Adrenal gland (tissue), 12 donors: ENCODE data around the gene UPK1B. TPM values are rescaled to one million over a fixed set of nuclear protein-coding genes. Genes with fewer than 3 reads are reported as not detected.

Source experiments
- DNase-seq, 7 donors: peaks; one replicate each; pipeline ENCODE4 v3.0.0-alpha.2; 2019 to 2020
- H3K27ac ChIP-seq, 5 donors: fragments of 200-600 bp; sonication (generic) in 4 of 5; 1 replicate in 3 of 5; 2 replicates in 2 of 5; pipeline versions ENCODE4 v1.5.1 to v1.8.0; 2016 to 2020; ENCODE audit warnings: mild to moderate bottlenecking in 1 of 5
- H3K27me3 ChIP-seq: fragments of 200-600 bp; 2 replicates; pipeline ENCODE4 v1.8.0; 2021
- H3K36me3 ChIP-seq, 2 donors: fragments of 200-600 bp; replicated peaks in 1 of 2; 1 replicate in 1 of 2; 2 replicates in 1 of 2; pipeline versions ENCODE4 v1.5.1 to v1.8.0; 2018 to 2022
- H3K4me1 ChIP-seq, 2 donors: fragments of 200-600 bp; replicated peaks in 1 of 2; 1 replicate in 1 of 2; 2 replicates in 1 of 2; pipeline versions ENCODE4 v1.5.1 to v1.8.0; 2018 to 2021
- H3K4me3 ChIP-seq, 4 donors: fragments of 200-600 bp; sonication (generic) in 3 of 4; one replicate each; pipeline ENCODE4 v1.5.1; 2016 to 2018
- H3K9me3 ChIP-seq, 3 donors: fragments of 200-600 bp; sonication (generic) in 1 of 3; replicated peaks in 1 of 3; 1 replicate in 2 of 3; 2 replicates in 1 of 3; pipeline versions ENCODE4 v1.5.1 to v1.8.0; 2016 to 2021
- POLR2A ChIP-seq, 2 donors: fragments of 450-650 bp; IDR thresholded peaks; one replicate each; pipeline ENCODE4 v1.6.1; 2017; ENCODE audit warnings: antibody characterized with exemption in 2 of 2, mild to moderate bottlenecking in 2 of 2, moderate library complexity in 1 of 2
- WGBS, 4 donors: extraction: QIAGEN DNeasy Blood & Tissue Kit in 2 of 4; methylation state at CpG; one replicate each; pipeline versions ENCODE4 v1.1.5 to v1.1.7; 2013 to 2017; 5-methylcytosine and 5-hydroxymethylcytosine counted together
- intact Hi-C, 2 donors: fragments of 100-400 bp; cut with DNase I; formaldehyde crosslinking; loops; one replicate each; pipeline versions ENCODE4 v1.14.1 to v1.15.0; 2022 to 2023
- polyA plus RNA-seq, 3 donors: library from polyadenylated mRNA; stranded (reverse); fragments of 200-250 nt in 2 of 3; fragments of 350-450 nt in 1 of 3; fragmentation: Illumina TruSeq in 1 of 3; extraction: RNeasy Lipid Tissue Mini Kit (QIAGEN cat#74804) in 1 of 3; gene quantifications; one replicate each; pipeline ENCODE4 v1.2.3, GENCODE V29; 2013 to 2014
- total RNA-seq, 9 donors: library from RNA; depleted of rRNA in 4 of 9; stranded (reverse); fragments of >200 nt in 4 of 9; fragments of 120-200 nt in 1 of 9; fragmentation: NEBNext Ultra II Directional in 1 of 9; extraction: Animal tissue kit (Norgen Biotek cat#: 25700) in 1 of 9; gene quantifications; one replicate each; pipeline versions ENCODE4 v1.1.0 to v1.2.4, GENCODE V29; 2013 to 2023
- TF ChIP-seq, protein P1 (sequence below), 6 experiments: fragments of 450-650 bp in 4 of 6; fragments of 200-600 bp in 2 of 6; sonication (generic) in 1 of 6; IDR thresholded peaks; 1 replicate in 5 of 6; 2 replicates in 1 of 6; pipeline versions ENCODE4 v1.5.1 to v1.8.0; 2016 to 2021; ENCODE audit warnings: antibody characterized with exemption in 6 of 6, mild to moderate bottlenecking in 2 of 6, moderate library complexity in 1 of 6
- donor health status: healthy with polysubstance abuse.
- donor health status: Bipolar disorder and iron deficiency.
- donor health status: DM: yes; HTN: yes; CAD: no.
- donor health status: DM: no; HTN: no; CAD: no.
- donor health status: DM: no; HTN: no; CAD: no.
- donor health status: DM: yes; HTN: yes; CAD: no.

UPK1B gene
- total and polyA plus RNA-seq, 12 donors = 0.24 TPM; not detected in 11

DNA sequence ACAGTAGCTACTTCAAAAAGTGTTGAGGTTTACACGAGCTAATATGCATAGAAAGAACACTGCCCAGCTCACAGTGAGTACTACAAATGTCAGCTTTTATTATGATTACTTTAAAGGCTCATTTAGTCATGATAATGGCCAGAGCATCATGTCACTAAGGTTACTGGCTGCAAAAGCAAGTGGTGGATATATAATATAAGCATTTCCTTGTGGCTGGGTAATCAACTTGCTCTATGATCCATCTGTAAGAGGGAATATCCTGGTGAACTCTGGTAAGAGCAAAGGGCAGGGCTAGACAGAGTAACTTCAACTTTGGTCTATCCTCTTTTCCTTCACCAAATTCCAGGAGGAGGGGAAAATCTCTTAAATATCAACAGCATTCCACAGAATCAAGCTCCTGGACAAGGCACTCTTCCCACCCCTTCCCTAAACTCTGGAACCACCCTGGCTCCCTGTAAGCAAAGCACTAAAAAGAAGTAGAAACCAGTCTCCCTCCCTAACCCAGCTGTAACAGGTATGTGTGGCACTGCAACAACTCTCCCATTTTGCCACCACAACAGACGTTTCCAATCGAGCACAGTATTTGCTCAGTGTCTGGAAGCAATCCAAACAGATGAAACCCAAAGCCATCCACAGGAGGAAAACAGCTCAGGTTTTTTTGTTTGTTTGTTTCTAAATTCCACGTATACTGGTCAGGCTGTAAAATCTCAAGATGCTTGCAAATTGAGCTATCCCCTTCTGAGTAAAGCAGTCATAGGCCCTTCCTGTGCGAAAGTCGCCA lies 53.9 kb downstream of the UPK1B start:
- Histone ChIP-seq H3K9me3 (no peaks in the 10 kb centered on the region), H3K4me3 (no peak overlapping the region), H3K4me1 (no peaks in the 10 kb centered on the region), H3K27me3 (no peaks in the 10 kb centered on the region), H3K27ac (no peak overlapping the region), H3K36me3 (peaks cover 0 to 32% of the 10 kb centered on the region in 2 donors)
- 84 to 95% (median 86%) methylated on average over 6 of the region's 6 CpGs for WGBS, 4 donors
- intact Hi-C loops = no loop called here
- no peak for TF ChIP-seq POLR2A (IDR thresholded peaks at IDR 0.05)
- TF ChIP-seq, protein P1, sequence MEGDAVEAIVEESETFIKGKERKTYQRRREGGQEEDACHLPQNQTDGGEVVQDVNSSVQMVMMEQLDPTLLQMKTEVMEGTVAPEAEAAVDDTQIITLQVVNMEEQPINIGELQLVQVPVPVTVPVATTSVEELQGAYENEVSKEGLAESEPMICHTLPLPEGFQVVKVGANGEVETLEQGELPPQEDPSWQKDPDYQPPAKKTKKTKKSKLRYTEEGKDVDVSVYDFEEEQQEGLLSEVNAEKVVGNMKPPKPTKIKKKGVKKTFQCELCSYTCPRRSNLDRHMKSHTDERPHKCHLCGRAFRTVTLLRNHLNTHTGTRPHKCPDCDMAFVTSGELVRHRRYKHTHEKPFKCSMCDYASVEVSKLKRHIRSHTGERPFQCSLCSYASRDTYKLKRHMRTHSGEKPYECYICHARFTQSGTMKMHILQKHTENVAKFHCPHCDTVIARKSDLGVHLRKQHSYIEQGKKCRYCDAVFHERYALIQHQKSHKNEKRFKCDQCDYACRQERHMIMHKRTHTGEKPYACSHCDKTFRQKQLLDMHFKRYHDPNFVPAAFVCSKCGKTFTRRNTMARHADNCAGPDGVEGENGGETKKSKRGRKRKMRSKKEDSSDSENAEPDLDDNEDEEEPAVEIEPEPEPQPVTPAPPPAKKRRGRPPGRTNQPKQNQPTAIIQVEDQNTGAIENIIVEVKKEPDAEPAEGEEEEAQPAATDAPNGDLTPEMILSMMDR (IDR thresholded peaks at IDR 0.05) = no peak
- no peak for DNase-seq

GRCh38 chr3:119228373-119229145 lies 55.2 kb downstream of the UPK1B start:
- Histone ChIP-seq H3K27me3 (no peaks in the 10 kb centered on the region), H3K9me3 (no peaks in the 10 kb centered on the region), H3K4me3 (no peak overlapping the region), H3K4me1 (no peaks in the 10 kb centered on the region), H3K36me3 (peaks cover 0 to 25% of the 10 kb centered on the region in 2 donors), H3K27ac (no peak overlapping the region)
- DNase-seq = no peak
- no peak for TF ChIP-seq POLR2A (IDR thresholded peaks at IDR 0.05)
- TF ChIP-seq, protein P1 (IDR thresholded peaks at IDR 0.05) = no peak
- intact Hi-C loops = no loop called here
- WGBS, 4 donors = 96 to 99% (median 96%) methylated on average over 2 of the region's 2 CpGs

DNA sequence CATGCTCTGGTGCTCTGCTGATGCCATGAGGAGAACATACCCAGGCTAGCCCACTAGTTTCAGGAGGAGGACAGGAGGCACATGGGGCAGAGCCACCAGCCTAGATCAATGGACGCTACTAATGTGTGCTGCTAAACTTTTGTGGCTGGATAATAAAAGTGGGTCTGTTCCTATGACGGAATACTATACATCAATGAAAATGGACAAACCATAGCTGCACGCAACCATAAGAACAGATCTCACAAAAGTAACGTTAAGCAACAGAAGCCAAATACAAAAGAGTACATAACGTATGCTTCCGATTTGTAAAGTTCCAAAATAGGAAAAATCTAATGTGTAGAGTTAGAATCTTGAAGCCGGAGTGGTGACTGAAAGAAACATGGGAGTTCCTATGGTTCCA lies 55.8 kb downstream of the UPK1B start:
- Histone ChIP-seq H3K4me1 (no peaks in the 10 kb centered on the region), H3K27ac (no peak overlapping the region), H3K36me3 (peaks cover 0 to 18% of the 10 kb centered on the region in 2 donors), H3K9me3 (no peaks in the 10 kb centered on the region), H3K27me3 (no peaks in the 10 kb centered on the region), H3K4me3 (no peak overlapping the region)
- 69 to 93% (median 79%) methylated on average over 7 of the region's 7 CpGs for WGBS, 4 donors
- TF ChIP-seq, protein P1 (IDR thresholded peaks at IDR 0.05) = no peak
- TF ChIP-seq POLR2A (IDR thresholded peaks at IDR 0.05) = no peak
- no peak for DNase-seq
- intact Hi-C loops = no loop called here

- Histone ChIP-seq H3K36me3 (peaks cover 0 to 13% of the 10 kb centered on the region in 2 donors), H3K27ac (no peak overlapping the region), H3K9me3 (no peaks in the 10 kb centered on the region), H3K4me3 (no peak overlapping the region), H3K4me1 (peaks cover 0 to 6% of the 10 kb centered on the region in 2 donors), H3K27me3 (no peaks in the 10 kb centered on the region)
- no peak for TF ChIP-seq POLR2A (IDR thresholded peaks at IDR 0.05)
- TF ChIP-seq, protein P1 (IDR thresholded peaks at IDR 0.05) = no peak
- intact Hi-C loops = no loop called here
- no peak for DNase-seq
- WGBS, 4 donors = 87 to 95% (median 95%) methylated on average over 7 of the region's 7 CpGs
Observed at GRCh38 chr3:119230071-119230470, 56.7 kb downstream of the UPK1B start.
